ENCODE results near the gene PRAMEF12.

- TF ChIP-seq CTCF (IDR thresholded peaks at IDR 0.05), result no peak
- no peak for TF ChIP-seq POLR2A (IDR thresholded peaks at IDR 0.05)
Observed at GRCh38 chr1:12798911-12799310, 25.4 kb downstream of the PRAMEF12 start.
